HCEC 1CT (cell line): Measurements from ENCODE around the gene FRMD4B.

Source experiments
- DNase-seq: peaks from one replicate; pipeline ENCODE4 v3.0.0-alpha.2; 2017

The FRMD4B gene

GRCh38 chr3:69385723-69386555 lies at the start of gene FRMD4B:
Gene FRMD4B (minus strand): TSS chr3:69386088. CDS start chr3:69385989, 99 bp downstream.
- no peak for DNase-seq

GRCh38 chr3:69433969-69434325 lies 48.1 kb upstream of the FRMD4B start:
- no peak for DNase-seq

- no peak for DNase-seq
These were observed 47.5 kb upstream of the FRMD4B start for GRCh38 chr3:69433121-69433968.

- no peak for DNase-seq
These were observed 42.9 kb upstream of the FRMD4B start for GRCh38 chr3:69428657-69429255.

GRCh38 chr3:69426967-69427304 lies 41.0 kb upstream of the FRMD4B start:
- DNase-seq = no peak

GRCh38 chr3:69426291-69426966 lies 40.5 kb upstream of the FRMD4B start:
- no peak for DNase-seq

GRCh38 chr3:69425249-69425648 lies 39.4 kb upstream of the FRMD4B start:
- no peak for DNase-seq

GRCh38 chr3:69423463-69424155 lies 37.7 kb upstream of the FRMD4B start:
- no peak for DNase-seq

- DNase-seq = peak; percentile 73
These were observed 36.9 kb upstream of the FRMD4B start for GRCh38 chr3:69422751-69423150.

GRCh38 chr3:69420781-69421520 lies 35.1 kb upstream of the FRMD4B start:
- DNase-seq = no peak

GRCh38 chr3:69419276-69419675 lies 33.4 kb upstream of the FRMD4B start:
- DNase-seq = no peak

- DNase-seq = no peak
These were observed 31.7 kb upstream of the FRMD4B start for GRCh38 chr3:69417541-69418078.

GRCh38 chr3:69413551-69414207 lies 27.8 kb upstream of the FRMD4B start:
- DNase-seq = no peak

- DNase-seq = peak; percentile 54
These were observed 25.5 kb upstream of the FRMD4B start for GRCh38 chr3:69411346-69411745.

- DNase-seq = peak; percentile 50
These were observed 24.4 kb upstream of the FRMD4B start for GRCh38 chr3:69410301-69410700.

GRCh38 chr3:69409831-69410230 lies 23.9 kb upstream of the FRMD4B start:
- DNase-seq = no peak

- DNase-seq = no peak
These were observed 23.1 kb upstream of the FRMD4B start for GRCh38 chr3:69409011-69409410.

GRCh38 chr3:69408542-69408941 lies 22.7 kb upstream of the FRMD4B start:
- DNase-seq = no peak

GRCh38 chr3:69407908-69408307 lies 22.0 kb upstream of the FRMD4B start:
- DNase-seq = no peak

GRCh38 chr3:69406163-69406562 lies 20.3 kb upstream of the FRMD4B start:
- no peak for DNase-seq

- no peak for DNase-seq
These were observed 19.2 kb upstream of the FRMD4B start for GRCh38 chr3:69405067-69405466.
